SU-DHL-6 (cell line): Measurements from ENCODE around the gene IGSF21.

ENCODE experiments used
- EZH2phosphoT487 ChIP-seq: fragments of 200-600 bp; sonication (generic), shearing (Covaris generic); conservative IDR thresholded peaks from 2 replicates; pipeline ENCODE4 v1.6.1; 2018; ENCODE audit warnings: mild to moderate bottlenecking, antibody characterized with exemption, low read length, moderate library complexity, mixed read lengths
- TF ChIP-seq, protein P1 (sequence below): fragments of 200-600 bp; sonication (generic); IDR thresholded peaks from one replicate; pipeline ENCODE4 v1.5.1; 2017; ENCODE audit warnings: antibody characterized with exemption, mild to moderate bottlenecking, low read length, moderate library complexity; ENCODE audit not compliant: insufficient read depth, poor library complexity, severe bottlenecking

GRCh38 chr1:18130356-18130755 lies 22.8 kb downstream of the IGSF21 start:
- TF ChIP-seq, protein P1, sequence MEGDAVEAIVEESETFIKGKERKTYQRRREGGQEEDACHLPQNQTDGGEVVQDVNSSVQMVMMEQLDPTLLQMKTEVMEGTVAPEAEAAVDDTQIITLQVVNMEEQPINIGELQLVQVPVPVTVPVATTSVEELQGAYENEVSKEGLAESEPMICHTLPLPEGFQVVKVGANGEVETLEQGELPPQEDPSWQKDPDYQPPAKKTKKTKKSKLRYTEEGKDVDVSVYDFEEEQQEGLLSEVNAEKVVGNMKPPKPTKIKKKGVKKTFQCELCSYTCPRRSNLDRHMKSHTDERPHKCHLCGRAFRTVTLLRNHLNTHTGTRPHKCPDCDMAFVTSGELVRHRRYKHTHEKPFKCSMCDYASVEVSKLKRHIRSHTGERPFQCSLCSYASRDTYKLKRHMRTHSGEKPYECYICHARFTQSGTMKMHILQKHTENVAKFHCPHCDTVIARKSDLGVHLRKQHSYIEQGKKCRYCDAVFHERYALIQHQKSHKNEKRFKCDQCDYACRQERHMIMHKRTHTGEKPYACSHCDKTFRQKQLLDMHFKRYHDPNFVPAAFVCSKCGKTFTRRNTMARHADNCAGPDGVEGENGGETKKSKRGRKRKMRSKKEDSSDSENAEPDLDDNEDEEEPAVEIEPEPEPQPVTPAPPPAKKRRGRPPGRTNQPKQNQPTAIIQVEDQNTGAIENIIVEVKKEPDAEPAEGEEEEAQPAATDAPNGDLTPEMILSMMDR: no peak
- no peak for TF ChIP-seq EZH2phosphoT487
